A673 (cell line): ENCODE measurements around the gene NAV2. TPM values are rescaled to one million over a fixed set of nuclear protein-coding genes. Genes with fewer than 3 reads are reported as not detected.

Experiments
- BruUV-seq: library from RNA; stranded (reverse); fragments of 400-500 nt; replicated peaks from 2 replicates; lab custom pipeline; 2021; lab: Mats Ljungman, UMichigan
- CTCF ChIA-PET: fragments of 300-600 bp; sonication (Branson Sonifier 250); formaldehyde crosslinking; loops from one replicate; lab custom pipeline; 2022; ENCODE audit warnings: antibody characterized with exemption; lab: Charles Lee
- POLR2A ChIA-PET: fragments of 300-600 bp; sonication (Branson Sonifier 250); formaldehyde crosslinking; loops from one replicate; lab custom pipeline; 2022; ENCODE audit warnings: antibody characterized with exemption; ENCODE audit not compliant: low non-redundant PET; lab: Charles Lee
- DNase-seq: peaks from one replicate; pipeline ENCODE4 v3.0.0-alpha.2; 2015; ENCODE audit warnings: low spot score
- H3K27ac ChIP-seq: fragments of 200-600 bp; sonication (generic); 2 replicates; pipeline ENCODE4 v1.5.1; 2016; ENCODE audit warnings: mixed run types, low read depth, mild to moderate bottlenecking, mixed read lengths, antibody characterized with exemption, low read length; ENCODE audit not compliant: poor library complexity, severe bottlenecking
- H3K27me3 ChIP-seq: fragments of 200-600 bp; sonication (generic); replicated peaks from 2 replicates; pipeline ENCODE4 v1.6.1; 2017; ENCODE audit warnings: mixed run types, low read depth, mild to moderate bottlenecking, mixed read lengths, antibody characterized with exemption, low read length; ENCODE audit not compliant: insufficient read depth, poor library complexity
- H3K36me3 ChIP-seq: fragments of 200-600 bp; sonication (generic); 2 replicates; pipeline ENCODE4 v1.6.1; 2016; ENCODE audit warnings: mixed run types, mild to moderate bottlenecking, mixed read lengths, antibody characterized with exemption, low read length; ENCODE audit not compliant: insufficient read depth, poor library complexity, severe bottlenecking
- H3K4me1 ChIP-seq: fragments of 200-600 bp; sonication (generic); 2 replicates; pipeline ENCODE4 v1.6.1; 2017; ENCODE audit warnings: mixed run types, mild to moderate bottlenecking, mixed read lengths, antibody characterized with exemption, low read length; ENCODE audit not compliant: insufficient read depth, poor library complexity, severe bottlenecking
- H3K4me3 ChIP-seq: fragments of 200-600 bp; sonication (generic); 2 replicates; pipeline ENCODE4 v1.5.1; 2016; ENCODE audit warnings: low read depth, mixed run types, mild to moderate bottlenecking, mixed read lengths, low read length; ENCODE audit not compliant: poor library complexity, severe bottlenecking
- H3K9me3 ChIP-seq: fragments of 200-600 bp; sonication (generic); 2 replicates; pipeline ENCODE4 v1.6.1; 2016; ENCODE audit warnings: mixed run types, low read depth, mild to moderate bottlenecking, mixed read lengths, antibody characterized with exemption, low read length; ENCODE audit not compliant: poor library complexity, severe bottlenecking
- CTCF ChIP-seq: fragments of 300-800, 200-600 bp; sonication (generic); conservative IDR thresholded peaks from 2 replicates; pipeline ENCODE4 v1.5.1; 2017; ENCODE audit warnings: low read depth, mild to moderate bottlenecking, antibody characterized with exemption, low read length, moderate library complexity, mixed read lengths
- EZH2 ChIP-seq: fragments of 200-600 bp; sonication (generic); IDR thresholded peaks from 2 replicates; pipeline ENCODE4 v1.6.1; 2017; ENCODE audit warnings: borderline replicate concordance, low read depth, mild to moderate bottlenecking, mixed read lengths, antibody characterized with exemption, low read length; ENCODE audit not compliant: poor library complexity, severe bottlenecking
- intact Hi-C: fragments of 100-400 bp; cut with micrococcal nuclease; formaldehyde crosslinking; loops from one replicate; pipeline ENCODE4 v1.10.0; 2022; ENCODE audit not compliant: unreplicated experiment
- total RNA-seq: library from RNA; stranded (reverse); gene quantifications from 2 replicates; pipeline ENCODE4 v1.2.3, GENCODE V29; 2021

The NAV2 gene
- total RNA-seq, 1 experiment from 2014 or later, result not detected

DNA sequence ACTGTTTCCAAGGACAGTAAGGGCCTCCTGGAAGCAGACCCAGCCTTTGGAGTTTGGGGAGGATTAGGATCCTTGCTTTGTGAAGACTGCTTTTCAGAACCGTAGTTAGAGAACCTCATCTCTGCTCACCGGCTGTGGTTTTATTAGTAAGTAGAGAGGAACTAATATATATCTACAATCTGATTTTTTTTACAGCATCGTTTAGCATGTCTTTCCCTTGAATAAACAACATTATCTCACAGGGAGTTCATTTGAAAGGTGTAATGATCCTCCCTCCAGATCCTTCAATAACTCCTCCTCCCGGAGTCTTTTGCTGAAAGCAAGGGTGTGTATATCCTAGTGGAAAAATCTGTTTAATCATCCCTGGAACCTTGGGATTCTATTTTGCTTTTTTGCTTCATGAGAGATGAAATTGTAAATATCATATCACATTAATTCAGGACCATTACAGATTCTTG, 314.9 kb downstream of the NAV2 start:
- TF ChIP-seq CTCF (no peak), EZH2 (no peak)
- no peak overlapping the region for H3K27ac ChIP-seq

GRCh38 chr11:20029193-20029592, 316.6 kb downstream of the NAV2 start:
- ChIA-PET CTCF (no interaction called here), POLR2A (no interaction called here)
- no TSS peak for BruUV-seq
- no peak for DNase-seq
- H3K27me3 ChIP-seq, result peaks cover 3% of the 10 kb centered on the region
- intact Hi-C loops, result no loop called here
- no peaks in the 10 kb centered on the region for H3K4me1 ChIP-seq
- H3K4me3 ChIP-seq, result no peak overlapping the region
- no peak overlapping the region for H3K27ac ChIP-seq
- no peaks in the 10 kb centered on the region for H3K36me3 ChIP-seq
- H3K9me3 ChIP-seq, result no peaks in the 10 kb centered on the region
- TF ChIP-seq CTCF (no peak), EZH2 (no peak)

More for the DNA sequence above, 314.9 kb downstream of the NAV2 start:
- intact Hi-C loops, result no loop called here
- no peaks in the 10 kb centered on the region for H3K9me3 ChIP-seq
- CTCF ChIA-PET, result no interaction called here
- DNase-seq, result no peak
- no peak overlapping the region for H3K4me3 ChIP-seq
- H3K27me3 ChIP-seq, result peaks cover 3% of the 10 kb centered on the region
- no TSS peak for BruUV-seq
- POLR2A ChIA-PET, result no interaction called here
- H3K4me1 ChIP-seq, result no peaks in the 10 kb centered on the region
- H3K36me3 ChIP-seq, result no peaks in the 10 kb centered on the region

- intact Hi-C loops, result no loop called here
- DNase-seq, result no peak
- no TSS peak for BruUV-seq
- ChIA-PET POLR2A (no interaction called here), CTCF (no interaction called here)
- Histone ChIP-seq H3K4me3 (no peak overlapping the region), H3K27ac (no peak overlapping the region), H3K4me1 (no peaks in the 10 kb centered on the region), H3K36me3 (no peaks in the 10 kb centered on the region), H3K27me3 (peaks cover 3% of the 10 kb centered on the region), H3K9me3 (no peaks in the 10 kb centered on the region)
- TF ChIP-seq EZH2, result no peak
- TF ChIP-seq CTCF, result no peak
These were observed 317.8 kb downstream of the NAV2 start for GRCh38 chr11:20030472-20030871.
